T-helper 1 cell (primary cell): ENCODE measurements around the gene TFAM.

ENCODE experiments used
- DNase-seq, 5 donors: peaks; one replicate each; pipeline ENCODE4 v3.0.0-alpha.2; 2012 to 2020

The TFAM gene

DNA sequence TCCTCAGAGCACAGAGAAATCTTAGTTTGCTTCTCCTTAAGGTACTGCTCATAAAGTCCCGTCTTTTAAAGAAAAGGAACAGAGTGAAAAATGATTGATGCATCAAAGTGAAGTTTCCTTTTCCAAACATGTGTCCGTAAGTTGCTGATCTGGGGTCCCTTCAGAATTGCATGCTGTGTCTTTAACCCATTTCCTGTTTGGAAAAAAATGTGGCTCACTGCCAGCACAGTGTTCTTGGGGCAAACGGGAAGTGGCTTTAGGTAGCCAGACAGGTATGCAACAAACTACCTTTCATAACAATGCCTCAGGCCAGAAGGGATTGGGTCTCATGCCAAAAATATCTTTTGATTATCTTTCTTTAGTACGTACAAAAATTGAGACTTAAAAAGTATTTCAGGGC, 50.9 kb downstream of the TFAM start:
- no peak for DNase-seq

DNA sequence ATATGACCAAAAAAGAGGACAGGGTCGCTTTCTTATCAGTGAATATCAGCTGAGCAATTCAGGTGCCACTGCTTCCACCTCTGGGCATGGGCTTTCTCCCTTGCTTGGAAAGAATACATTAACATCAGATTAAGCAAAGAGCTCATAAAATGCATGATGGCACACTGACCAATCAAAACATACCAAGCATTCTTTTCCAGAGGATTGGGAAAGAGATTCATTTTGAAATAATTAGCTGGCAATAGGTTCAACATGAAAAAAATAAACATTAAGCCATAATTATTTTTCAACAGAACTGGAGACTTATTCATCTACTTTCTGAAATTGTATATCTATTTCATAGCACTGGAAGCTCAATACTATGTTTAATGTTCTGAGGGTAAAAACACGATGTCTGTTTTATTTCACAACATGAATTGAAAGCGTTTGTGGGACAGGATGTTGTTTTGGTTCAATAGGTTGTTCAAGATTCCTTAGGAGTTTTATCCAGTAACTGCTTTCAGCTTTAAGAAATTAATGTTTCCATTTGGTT, 53.2 kb downstream of the TFAM start:
- no peak for DNase-seq

DNA sequence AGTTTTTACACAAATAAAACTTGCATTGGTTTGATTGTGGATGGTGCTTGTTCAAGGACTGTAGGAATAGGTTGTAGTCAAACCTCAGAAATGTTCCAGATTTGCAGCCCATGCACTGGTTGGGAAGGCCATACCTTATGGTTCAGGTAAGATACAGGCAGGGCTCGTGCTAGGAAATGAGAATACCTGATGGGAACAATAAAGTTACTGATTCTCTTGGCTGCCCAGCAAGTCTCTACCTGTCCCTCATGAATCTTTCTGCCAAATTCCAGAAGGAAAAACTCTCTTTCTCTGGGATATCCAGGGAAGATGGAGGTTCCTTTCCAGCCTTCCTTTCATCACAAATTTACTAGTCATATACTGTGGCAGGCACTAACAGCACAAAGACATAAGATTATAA, 53.8 kb downstream of the TFAM start:
- no peak for DNase-seq

DNA sequence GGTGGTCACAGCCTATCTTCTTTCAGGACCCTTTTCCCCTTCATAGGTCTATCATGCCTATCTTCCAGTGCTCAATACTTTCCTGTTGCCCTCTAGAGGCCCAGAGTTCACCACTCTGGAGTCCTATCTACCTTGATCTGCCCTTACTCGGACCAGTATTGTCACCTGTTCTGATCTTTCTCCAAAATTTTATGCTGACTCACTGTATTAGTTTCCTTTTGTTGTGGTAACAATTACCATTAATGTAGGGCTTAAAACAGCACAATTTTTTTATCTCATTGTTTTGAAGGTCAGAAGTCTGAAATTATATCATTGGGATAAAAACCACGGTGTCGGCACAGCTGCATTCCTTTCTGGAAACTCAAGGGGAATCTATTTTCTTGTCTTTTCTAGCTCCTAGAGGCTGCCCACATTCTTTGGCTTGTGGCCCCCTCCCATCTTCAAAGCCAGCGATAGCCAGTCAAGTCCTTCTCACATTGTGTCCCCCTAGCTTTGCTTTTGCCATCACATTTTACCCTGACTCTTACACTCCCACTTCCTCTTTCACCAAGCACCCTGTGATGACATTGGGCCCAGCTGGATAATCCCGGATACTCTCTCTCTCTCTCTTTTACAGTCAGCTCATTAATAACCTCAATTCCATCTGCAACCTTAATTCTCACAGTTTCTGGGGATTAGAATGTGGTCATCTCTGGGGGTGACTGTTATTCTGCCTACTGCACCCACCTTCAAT, 54.6 kb downstream of the TFAM start:
- DNase-seq, result no peak

DNA sequence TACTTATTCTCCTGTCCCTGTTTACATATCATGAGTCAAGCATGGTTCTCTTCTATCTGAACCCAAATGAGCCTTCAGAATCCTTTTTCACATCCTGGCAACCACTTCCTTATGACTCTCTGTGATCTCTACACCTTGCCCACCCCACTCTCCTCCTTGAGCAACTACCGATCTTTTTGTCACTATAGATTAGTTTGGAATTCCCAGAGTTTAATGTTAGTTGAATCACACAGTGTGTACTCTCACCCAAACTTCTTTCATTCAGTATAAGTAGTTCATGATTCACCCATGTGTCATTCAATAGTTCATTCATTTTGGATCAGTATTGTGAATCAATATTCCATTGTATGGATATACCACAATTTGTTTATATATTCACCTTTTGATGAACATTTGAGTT, 55.3 kb downstream of the TFAM start:
- no peak for DNase-seq

DNA sequence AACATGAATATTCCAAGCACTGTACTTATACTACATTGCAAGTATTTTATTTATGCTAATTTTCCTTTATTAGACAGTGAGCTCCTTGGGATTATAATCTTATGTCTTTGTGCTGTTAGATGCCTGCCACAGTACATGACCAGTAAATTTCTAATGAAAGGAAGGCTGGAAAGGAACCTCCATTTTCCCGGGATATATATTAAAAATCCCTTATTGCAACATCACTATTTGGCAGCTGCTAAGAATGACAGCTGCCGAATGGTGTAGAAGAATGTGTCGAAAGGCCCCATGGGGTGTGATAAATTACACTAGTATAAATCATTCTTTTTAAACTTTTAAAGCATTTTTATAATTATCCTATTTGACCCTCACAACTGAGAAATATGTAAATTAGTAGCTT, 59.1 kb downstream of the TFAM start:
- DNase-seq, result no peak

DNA sequence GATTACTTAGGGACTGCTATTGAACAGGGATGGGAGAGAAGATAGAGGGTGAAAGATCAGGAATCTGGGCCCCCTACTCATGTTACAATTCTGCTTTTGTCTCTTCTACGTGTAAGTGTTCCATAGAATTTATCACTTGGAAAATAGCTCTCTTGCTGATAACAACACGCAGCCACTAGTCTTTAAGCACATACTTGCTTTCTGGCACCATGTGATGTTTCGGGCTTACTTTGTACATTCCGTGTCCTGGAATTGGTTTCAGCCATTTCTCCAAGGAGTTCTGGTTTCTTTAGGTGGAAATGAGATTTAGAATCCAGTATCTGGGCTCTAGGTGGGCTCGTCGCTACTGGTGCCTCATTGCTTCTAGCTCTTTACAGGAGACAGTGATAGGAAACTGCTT, 59.7 kb downstream of the TFAM start:
- DNase-seq, result no peak

DNA sequence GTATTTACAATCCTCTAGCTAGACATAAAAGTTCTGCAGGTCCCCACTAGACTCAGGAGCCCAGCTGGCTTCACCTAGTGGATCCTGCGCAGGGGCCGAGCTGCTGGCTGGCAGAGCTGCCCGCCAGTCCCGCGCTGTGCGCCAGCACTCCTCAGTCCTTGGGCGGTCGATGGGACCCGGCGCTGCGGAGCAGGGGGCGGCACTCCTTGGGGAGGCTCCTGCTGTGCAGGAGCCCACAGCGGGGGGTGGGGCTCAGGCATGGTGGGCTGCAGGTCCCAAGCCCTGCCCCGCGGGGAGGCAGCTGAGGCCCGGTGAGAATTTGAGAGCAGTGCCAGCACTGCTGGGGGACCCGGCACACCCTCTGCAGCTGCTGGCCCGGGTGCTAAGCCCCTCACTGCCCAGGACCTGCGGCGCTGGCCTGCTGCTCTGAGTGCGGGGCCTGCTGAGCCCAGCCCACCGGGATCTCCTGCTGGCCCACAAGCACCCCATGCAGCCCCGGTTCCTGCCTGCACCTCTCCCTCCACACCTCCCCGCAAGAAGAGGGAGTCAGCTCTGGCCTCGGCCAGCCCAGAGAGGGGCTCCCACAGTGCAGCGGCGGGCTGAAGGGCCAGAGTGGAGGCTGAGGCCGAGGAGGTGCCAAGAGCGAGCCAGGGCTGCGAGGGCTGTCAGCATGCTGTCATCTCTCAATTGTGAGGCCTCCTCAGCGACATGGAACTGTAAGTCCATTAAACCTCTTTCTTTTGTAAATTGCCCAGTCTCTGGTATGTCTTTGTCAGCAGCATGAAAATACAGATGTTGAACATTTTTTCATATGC, 63.1 kb downstream of the TFAM start:
- DNase-seq, result no peak
